Ishikawa (cell line): ENCODE measurements around the gene COMT.

Source experiments
- CEBPB ChIP-seq: IDR thresholded peaks from 2 replicates; pipeline ENCODE4 v1.6.1; 2012
- EP300 ChIP-seq: IDR thresholded peaks from 2 replicates; pipeline ENCODE4 v1.6.1; 2012; ENCODE audit warnings: borderline replicate concordance
- TAF1 ChIP-seq: IDR thresholded peaks from 2 replicates; pipeline ENCODE4 v1.6.1; 2012; ENCODE audit warnings: low read depth, mild to moderate bottlenecking
- TEAD4 ChIP-seq: IDR thresholded peaks from 2 replicates; pipeline ENCODE4 v1.6.1; 2012
- TF ChIP-seq, protein P1 (sequence below): IDR thresholded peaks from 2 replicates; pipeline ENCODE4 v1.6.1; 2012; ENCODE audit warnings: low read depth, mild to moderate bottlenecking

DNA sequence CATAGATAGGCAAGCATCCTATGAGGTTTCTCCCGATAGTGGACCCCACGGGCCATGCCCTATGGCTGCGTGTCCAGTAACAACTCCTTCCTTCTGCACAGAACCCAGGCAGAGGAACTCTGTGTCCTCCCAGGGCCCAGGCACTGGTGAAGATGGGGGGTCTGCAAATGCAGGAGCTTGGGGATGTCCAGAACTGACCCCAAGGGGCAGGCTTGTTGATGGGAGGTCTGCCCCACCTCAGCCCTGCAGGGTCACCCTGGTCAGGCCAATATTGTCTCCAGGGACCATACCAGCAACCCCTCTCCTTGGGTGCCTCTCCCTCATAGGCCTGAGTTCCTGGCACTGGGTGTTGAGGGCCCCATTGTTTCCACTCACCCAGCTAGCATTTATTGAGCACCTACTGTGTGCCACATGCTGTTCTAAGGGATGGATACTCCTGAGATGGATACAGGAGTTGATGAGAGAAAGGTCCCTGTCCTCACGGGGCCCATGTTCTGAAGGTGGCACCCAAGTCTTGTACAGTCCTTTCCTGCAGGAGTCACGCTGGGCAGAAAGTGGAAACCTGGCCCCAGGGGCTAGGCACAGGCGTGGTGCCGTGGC is 26.4 kb downstream of the COMT start:
- TF ChIP-seq TEAD4 (no peak), TAF1 (no peak), CEBPB (no peak), EP300 (no peak)
- TF ChIP-seq, protein P1, sequence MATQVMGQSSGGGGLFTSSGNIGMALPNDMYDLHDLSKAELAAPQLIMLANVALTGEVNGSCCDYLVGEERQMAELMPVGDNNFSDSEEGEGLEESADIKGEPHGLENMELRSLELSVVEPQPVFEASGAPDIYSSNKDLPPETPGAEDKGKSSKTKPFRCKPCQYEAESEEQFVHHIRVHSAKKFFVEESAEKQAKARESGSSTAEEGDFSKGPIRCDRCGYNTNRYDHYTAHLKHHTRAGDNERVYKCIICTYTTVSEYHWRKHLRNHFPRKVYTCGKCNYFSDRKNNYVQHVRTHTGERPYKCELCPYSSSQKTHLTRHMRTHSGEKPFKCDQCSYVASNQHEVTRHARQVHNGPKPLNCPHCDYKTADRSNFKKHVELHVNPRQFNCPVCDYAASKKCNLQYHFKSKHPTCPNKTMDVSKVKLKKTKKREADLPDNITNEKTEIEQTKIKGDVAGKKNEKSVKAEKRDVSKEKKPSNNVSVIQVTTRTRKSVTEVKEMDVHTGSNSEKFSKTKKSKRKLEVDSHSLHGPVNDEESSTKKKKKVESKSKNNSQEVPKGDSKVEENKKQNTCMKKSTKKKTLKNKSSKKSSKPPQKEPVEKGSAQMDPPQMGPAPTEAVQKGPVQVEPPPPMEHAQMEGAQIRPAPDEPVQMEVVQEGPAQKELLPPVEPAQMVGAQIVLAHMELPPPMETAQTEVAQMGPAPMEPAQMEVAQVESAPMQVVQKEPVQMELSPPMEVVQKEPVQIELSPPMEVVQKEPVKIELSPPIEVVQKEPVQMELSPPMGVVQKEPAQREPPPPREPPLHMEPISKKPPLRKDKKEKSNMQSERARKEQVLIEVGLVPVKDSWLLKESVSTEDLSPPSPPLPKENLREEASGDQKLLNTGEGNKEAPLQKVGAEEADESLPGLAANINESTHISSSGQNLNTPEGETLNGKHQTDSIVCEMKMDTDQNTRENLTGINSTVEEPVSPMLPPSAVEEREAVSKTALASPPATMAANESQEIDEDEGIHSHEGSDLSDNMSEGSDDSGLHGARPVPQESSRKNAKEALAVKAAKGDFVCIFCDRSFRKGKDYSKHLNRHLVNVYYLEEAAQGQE, result no peak
